SH-SY5Y (cell line): Measurements from ENCODE around the gene LRRC4C.

Source experiments
- GATA2 ChIP-seq: IDR thresholded peaks from 2 replicates; pipeline ENCODE4 v1.6.1; 2011; ENCODE audit warnings: mild to moderate bottlenecking, low read depth, low read length
- GATA3 ChIP-seq: IDR thresholded peaks from 2 replicates; pipeline ENCODE4 v1.6.1; 2011; ENCODE audit warnings: low read depth, mild to moderate bottlenecking, low read length, moderate library complexity

The LRRC4C gene

GRCh38 chr11:41283191-41283930 lies 176.1 kb downstream of the LRRC4C start:
- no peak for TF ChIP-seq GATA2
- TF ChIP-seq GATA3: no peak

GRCh38 chr11:41282395-41282794 lies 177.1 kb downstream of the LRRC4C start:
- no peak for TF ChIP-seq GATA2
- TF ChIP-seq GATA3: no peak

DNA sequence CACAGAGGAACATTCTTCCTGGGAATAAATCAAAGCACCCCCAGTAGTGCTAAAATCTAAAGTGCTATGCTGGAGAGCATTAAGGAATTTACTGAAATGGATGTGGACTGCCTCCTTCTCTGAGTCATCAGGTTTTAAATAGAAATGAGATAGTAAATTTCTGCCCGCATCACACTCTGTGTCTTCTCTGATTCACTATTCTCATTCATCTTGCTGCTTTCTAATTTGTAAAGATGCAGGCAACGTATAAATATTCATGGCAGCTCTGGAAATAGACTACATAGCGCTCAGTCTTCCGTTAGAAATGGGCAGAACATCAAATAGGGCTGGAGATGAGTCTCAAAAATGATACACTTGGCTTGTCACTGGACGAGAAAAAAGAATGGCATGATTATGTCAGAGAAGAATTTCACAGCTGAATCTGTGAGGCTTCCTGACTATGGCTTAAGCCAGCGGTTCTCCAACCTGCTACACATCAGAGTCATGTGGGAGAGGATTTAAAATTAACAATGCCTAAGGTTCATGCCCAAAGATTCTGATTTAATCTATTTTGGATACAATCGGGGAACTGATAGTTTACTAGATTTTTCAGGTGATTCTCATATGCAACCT lies 178.2 kb downstream of the LRRC4C start:
- no peak for TF ChIP-seq GATA3
- TF ChIP-seq GATA2: no peak

- no peak for TF ChIP-seq GATA2
- no peak for TF ChIP-seq GATA3
Observed at GRCh38 chr11:41274831-41275230, 184.6 kb downstream of the LRRC4C start.

DNA sequence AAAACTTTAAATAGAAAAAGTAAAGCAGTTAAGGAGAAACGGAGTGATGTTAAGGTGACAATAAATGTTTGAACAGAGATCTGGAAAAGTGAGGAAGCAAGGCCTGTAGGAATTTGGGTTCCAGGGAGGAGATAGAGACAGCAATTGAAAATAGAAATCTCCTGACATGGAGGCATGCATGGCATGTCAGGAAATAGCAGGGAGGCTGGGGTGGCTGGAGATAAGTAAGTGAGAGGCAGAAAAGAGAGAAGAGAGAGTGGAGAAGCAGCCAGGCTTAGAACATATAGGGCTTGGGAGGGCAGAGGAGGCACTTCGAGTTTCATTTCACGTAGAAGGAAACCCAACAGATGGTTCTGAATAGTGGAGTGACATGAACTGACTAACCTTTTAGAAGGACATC lies 185.5 kb downstream of the LRRC4C start:
- no peak for TF ChIP-seq GATA3
- TF ChIP-seq GATA2: no peak

GRCh38 chr11:41267451-41267850 lies 192.0 kb downstream of the LRRC4C start:
- TF ChIP-seq GATA3: no peak
- no peak for TF ChIP-seq GATA2

- no peak for TF ChIP-seq GATA2
- TF ChIP-seq GATA3: no peak
Observed at GRCh38 chr11:41256041-41256440, 203.4 kb downstream of the LRRC4C start.

DNA sequence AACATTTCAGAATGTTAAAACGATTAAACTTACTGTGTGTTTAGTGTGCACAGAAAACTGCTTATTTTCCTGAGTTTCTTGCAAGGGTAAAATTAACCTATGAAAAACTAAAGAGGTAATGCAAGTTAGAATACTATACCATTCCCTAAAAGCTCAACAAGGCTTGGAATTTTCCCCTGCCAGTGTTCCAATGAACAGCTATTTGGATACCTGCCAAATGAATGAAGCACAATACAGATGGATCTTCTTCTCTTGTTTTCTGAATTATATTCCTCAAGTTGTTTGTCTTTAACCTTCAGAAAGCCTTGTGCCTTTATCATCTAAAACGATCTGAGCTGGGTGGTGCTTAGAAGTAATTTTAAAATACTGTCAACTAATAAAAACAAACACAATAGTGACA lies 204.5 kb downstream of the LRRC4C start:
- no peak for TF ChIP-seq GATA3
- no peak for TF ChIP-seq GATA2

- no peak for TF ChIP-seq GATA2
Observed at GRCh38 chr11:41250408-41250935, 209.0 kb downstream of the LRRC4C start.

DNA sequence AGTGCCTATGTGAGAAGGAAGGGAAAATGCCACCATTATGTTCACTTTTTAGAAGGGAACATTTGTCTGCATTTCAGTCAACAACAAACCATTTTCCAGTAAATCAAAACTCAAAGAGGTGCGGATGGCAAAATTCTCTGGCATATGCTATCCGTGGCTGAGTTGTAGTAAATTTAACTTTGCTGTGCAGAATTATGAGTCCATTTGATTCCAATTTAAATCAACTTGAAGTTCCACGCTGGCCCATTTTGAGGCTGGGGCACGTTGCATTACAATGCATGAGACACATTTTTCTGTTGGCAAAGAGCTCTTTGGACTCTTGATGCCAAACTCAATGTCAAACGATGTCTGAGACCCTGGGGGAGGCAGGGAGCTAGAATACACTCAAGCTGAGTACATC lies 211.8 kb downstream of the LRRC4C start:
- no peak for TF ChIP-seq GATA3
- no peak for TF ChIP-seq GATA2

DNA sequence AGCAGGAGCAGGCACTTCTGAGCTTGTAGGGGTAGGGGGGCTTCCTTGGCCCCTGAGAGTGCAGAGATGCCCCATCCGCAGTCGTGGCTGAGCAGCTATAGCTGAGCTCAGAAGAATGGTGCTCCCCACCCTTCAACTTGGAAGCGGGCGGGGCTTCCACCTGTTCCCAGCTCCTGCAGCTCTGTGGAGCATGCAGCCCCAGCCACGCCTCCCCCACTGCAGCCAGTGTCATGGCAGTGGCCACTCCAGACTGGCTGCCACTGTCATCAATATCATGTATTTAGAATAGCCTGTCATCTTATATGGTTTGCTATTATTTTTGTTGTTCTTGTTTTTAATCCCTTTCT lies 213.1 kb downstream of the LRRC4C start:
- no peak for TF ChIP-seq GATA3
- no peak for TF ChIP-seq GATA2

DNA sequence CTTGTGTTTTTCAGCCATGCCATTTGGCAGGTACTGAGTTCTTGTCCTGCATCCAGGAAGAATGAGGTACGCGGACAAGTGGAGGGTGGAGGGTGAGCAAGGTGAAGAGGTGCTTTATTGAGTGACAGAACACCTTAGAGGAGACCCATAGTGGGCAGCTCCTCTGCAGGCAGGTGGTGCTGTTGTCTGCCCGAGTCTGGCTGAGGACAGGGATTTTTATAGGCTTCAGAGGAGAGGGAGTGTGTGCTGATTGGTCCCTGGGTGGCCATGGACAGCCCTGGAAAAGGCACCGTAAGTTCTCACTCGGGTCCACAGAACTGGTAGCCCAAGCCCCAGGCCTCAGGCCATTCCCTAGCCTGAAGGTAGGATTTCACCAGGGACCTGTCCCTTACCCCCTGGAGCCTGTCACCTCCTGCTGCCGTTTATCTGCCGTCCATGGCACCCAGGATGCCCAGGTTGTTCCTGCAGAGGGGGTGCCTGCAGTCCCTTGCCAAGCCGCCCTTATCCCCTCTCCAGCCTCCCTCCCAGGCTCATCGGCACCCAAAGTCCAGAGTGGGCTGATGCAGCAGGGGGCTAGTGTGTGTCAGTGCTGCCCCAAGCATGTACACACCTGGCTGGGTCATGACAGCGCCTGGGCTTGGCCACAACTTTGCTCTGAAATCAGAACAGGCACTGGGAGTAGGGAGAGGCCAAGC lies 213.6 kb downstream of the LRRC4C start:
- TF ChIP-seq GATA3 (no peak), GATA2 (no peak)

- TF ChIP-seq GATA2 (no peak), GATA3 (no peak)
Observed at GRCh38 chr11:41245184-41245583, 214.3 kb downstream of the LRRC4C start.

GRCh38 chr11:41237382-41237781 lies 222.1 kb downstream of the LRRC4C start:
- TF ChIP-seq GATA2: no peak
- no peak for TF ChIP-seq GATA3

DNA sequence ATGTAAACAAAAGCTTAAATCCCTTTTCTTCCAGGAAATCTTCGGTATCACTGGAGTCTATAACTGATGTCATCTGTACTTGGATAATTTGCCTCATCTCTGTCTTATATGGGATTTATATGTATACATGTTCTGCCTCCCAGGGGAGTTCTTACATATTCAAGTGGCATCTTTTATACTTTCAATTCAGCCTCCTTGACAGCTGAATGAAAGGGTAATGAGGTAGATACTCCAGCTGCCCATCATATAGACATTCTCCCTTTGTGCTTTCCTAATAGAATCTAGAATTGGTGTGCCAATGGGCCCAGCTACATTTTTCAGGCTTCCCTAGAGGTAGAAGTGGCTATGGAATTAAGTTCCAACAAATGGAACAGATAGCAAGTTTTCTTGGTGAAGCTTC lies 223.8 kb downstream of the LRRC4C start:
- no peak for TF ChIP-seq GATA3
- TF ChIP-seq GATA2: no peak
